GM12872 (cell line): ENCODE data around the gene ANKRD11.

Experiments
- TF ChIP-seq, protein P1 (sequence below): IDR thresholded peaks from 3 replicates; pipeline ENCODE4 v1.5.1; 2011; ENCODE audit warnings: low read depth, mild to moderate bottlenecking, low read length, moderate library complexity; ENCODE audit not compliant: insufficient read depth

The ANKRD11 gene

DNA sequence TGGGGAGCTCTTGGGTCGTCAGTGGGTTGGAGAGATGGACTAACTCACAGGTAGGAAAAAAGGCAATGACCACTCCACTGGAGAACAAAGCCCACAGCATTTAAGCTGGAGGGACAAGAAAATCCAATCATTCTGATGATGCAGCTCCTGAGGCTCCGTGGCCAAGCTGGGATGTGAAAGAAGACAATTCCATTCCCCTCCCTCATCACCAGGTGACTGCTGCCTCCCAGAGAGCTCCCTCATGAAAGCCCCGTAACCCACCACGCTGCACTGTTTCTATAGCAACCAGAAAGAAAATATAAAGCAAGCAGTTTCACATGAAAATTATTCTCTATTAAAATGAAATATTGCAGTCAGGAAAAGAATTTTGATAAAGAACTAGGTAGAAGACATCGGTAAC is 15.2 kb downstream of the ANKRD11 start:
- TF ChIP-seq, protein P1, sequence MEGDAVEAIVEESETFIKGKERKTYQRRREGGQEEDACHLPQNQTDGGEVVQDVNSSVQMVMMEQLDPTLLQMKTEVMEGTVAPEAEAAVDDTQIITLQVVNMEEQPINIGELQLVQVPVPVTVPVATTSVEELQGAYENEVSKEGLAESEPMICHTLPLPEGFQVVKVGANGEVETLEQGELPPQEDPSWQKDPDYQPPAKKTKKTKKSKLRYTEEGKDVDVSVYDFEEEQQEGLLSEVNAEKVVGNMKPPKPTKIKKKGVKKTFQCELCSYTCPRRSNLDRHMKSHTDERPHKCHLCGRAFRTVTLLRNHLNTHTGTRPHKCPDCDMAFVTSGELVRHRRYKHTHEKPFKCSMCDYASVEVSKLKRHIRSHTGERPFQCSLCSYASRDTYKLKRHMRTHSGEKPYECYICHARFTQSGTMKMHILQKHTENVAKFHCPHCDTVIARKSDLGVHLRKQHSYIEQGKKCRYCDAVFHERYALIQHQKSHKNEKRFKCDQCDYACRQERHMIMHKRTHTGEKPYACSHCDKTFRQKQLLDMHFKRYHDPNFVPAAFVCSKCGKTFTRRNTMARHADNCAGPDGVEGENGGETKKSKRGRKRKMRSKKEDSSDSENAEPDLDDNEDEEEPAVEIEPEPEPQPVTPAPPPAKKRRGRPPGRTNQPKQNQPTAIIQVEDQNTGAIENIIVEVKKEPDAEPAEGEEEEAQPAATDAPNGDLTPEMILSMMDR = no peak

DNA sequence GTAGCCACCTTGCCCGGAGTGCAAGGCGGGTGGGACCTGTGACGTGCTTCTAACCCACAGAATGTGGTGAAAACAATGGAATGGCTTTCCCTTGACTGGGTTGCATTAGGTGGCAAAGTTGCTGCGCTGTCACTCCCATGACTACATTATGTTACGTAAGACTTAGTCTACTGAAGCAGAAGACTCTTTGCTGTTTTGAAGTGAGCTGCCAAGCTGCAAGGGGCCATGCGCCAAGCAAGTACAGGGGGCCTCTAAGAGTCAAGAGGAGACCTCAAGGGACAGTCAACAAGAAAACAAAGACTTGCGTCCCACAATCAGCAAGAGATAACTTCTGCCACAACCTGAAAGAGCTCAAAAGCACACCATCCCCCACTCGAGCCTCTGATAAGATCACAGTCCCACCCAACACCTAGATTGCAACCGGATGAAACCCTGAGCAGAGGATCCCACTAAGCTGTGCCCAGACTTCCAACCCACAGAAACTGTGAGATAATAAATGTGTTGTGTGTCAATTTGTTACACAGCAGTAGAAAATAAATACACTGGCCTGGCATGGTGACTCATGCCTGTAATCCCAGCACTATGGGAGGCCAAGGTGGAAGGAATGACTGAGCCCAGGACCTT is 16.5 kb downstream of the ANKRD11 start:
- TF ChIP-seq, protein P1 = no peak

DNA sequence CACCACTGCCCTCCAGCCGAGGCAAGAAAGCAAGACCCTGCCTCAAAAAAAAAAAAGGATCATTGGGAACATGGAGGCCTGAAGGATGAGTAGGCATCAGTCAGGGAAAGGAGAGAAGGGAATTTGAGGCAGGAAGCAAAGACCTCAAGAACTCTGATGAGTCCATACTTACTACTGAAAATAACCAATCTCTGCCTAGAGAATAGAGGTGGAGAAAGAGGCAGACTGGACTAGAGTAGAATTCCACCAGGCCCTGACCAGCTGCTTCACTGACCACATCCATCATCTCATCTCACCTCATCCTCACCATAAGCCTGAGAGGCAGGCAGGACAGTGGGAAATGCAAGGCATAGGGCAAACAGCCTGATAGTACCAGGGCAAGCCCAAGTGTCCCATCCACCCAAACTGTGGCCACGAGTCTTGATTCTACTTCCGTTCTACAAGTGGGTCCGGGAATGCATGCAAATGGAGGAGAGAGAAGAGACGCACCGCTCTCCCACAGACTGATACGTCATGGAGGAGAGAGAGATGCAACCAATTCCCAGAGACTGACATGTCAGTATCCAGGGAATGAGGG is 17.1 kb downstream of the ANKRD11 start:
- TF ChIP-seq, protein P1 = no peak

DNA sequence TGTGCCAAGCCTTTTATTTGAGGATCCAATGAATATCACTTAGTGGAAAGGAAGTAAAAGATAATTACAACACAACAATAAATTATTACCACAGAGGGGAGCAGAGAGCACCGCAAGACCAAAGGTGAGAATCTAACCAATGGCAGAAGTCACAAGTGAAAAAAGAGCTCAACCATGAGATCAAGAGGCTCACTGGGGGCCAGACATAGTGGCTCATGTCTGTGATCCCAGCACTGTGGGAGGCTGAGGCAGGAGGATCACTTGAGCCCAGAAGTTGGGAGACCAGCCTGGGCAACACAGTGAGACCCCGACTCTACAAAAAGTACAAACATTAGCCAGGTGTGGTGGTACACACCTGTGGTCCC is 17.7 kb downstream of the ANKRD11 start:
- TF ChIP-seq, protein P1 = no peak

DNA sequence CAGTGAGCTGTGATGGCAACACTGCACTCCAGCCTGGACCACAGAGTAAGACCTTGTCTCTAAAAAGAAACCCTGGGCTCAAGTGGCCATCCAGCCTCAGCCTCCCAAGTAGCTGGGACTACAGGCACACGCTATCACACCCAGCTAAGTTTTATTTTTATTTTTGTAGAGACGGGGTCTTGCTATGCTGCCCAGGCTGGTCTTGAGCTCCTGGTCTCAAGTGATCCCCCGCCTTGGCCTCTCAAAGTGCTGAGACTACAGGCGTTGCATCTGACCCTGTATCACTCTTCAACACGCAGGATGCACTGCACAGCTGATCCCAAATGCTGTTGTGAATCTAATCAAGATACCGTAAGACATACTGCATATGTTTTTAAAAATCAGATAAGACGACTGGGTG is 23.0 kb downstream of the ANKRD11 start:
- TF ChIP-seq, protein P1 = no peak

DNA sequence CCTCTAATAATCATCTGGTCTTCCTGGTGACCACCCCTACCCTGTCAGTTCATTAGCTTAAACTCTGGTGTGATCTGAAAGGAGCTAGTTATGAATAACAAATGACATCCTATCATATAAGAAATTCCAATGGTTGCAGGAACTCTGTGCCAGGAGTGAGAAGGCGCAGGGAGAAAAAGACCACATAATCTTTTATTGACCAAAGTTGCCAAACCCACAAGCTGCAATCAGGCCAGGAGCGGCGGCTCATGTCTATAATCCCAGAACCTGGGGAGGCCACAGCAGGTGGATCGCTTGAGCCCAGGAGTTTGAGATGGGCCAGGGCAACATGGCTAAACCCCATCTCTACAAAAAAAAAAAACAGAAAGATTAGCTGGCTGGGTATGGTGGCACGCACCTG is 23.4 kb downstream of the ANKRD11 start:
- TF ChIP-seq, protein P1 = no peak

DNA sequence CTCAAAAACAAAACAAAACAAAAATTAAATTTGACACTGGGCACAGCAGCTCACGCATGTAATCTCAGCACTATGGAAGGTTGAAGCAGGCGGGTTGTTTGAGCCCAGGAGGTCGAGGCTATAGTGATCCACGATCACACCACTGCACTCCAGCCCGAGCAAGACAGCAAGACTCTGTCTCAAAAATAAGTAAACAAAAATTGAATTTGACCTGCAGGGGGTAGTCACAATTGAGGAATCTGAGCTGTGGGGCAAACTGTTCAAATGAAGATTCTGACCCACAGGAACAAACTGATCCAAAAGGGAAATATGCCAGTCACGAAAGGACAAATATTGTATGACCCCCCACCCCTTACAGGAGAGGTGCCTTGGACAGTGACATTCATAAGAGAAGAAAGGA is 29.8 kb downstream of the ANKRD11 start:
- TF ChIP-seq, protein P1 = no peak
